ENCODE data around the gene ALK.

DNA sequence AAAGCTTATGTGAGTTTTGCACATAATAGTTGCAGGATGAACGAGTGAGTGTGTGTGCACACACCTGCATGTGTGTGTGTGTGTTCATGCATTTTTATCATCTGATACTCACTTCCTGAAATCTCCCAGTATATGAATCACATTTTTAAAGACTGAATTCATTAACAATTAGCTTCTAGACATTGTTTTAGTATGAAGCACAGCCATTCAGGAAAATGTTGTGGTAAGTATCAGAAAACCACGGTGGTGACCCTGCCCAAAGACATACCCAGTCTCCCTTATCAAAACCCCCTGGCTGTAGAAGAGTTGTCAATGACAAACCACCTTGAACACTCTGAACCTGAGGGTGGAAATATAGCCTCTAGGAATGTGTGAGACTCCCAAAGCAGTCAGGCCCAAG lies 220.8 kb downstream of the ALK start:
- no peak for TF ChIP-seq CTCF (IDR thresholded peaks at IDR 0.05; ENCODE audit: low read depth, low read length)
- no peak for TF ChIP-seq POLR2A (IDR thresholded peaks at IDR 0.05; ENCODE audit: extremely low read depth, insufficient read length)

Data from NB4 (cell line).